GM18867 (cell line): ENCODE measurements around the gene IRF6.

Experiments
- ATAC-seq: cut with Tn5 transposase; IDR thresholded peaks from one replicate; pipeline ENCODE4 v1.9.1; 2021; ENCODE audit warnings: mild to moderate bottlenecking, moderate library complexity; ENCODE audit not compliant: unreplicated experiment

Gene IRF6

DNA sequence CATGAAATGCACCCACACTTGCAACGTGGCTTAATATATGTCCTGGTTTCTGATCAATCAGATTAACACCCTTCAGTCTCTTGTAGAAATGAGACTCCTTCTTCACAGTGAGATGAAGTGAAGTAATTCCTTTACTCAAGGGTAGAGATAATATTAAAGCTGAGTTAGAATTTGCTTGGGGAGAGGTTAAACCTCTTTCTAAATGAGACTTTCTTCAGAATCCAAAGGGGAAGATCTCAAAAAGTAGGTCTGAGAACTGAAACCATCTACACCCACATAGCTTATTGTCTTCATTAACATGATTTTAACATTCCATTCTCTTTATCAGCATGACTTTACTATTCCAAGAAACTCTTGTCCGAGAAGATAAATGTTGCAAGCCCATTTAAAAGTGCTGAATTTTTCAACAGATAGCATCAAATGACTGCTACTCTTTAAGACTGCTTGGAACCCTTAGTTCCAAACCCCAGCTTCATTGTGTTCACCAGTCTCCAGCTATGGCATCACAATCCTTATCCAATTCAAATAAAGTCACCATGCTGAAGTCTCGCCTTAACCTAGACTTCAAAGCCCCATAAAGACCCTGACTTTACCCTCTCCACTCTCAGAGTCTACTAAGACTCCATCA is 69.3 kb downstream of the IRF6 start:
- no peak for ATAC-seq
